IMR-90 (cell line): ENCODE measurements around the gene KANSL3. TPM values are rescaled to one million over a fixed set of nuclear protein-coding genes. Genes with fewer than 3 reads are reported as not detected.

Source experiments
- ATAC-seq: fragments of 200-7000 bp; cut with Tn5 transposase; 2 replicates; pipeline ENCODE4 v1.9.1; 2020; ENCODE audit warnings: low read depth, mild to moderate bottlenecking, moderate library complexity
- BruUV-seq: library from RNA; stranded (reverse); fragments of 400-500 nt; replicated peaks from 2 replicates; lab custom pipeline; 2021; lab: Mats Ljungman, UMichigan
- CTCF ChIA-PET: fragments of 300-600 bp; formaldehyde crosslinking; extraction: SDS; loops from one replicate; lab custom pipeline; 2021; ENCODE audit warnings: antibody characterized with exemption; lab: Yijun Ruan, JAX
- POLR2A ChIA-PET: fragments of 300-600 bp; sonication (Branson Sonifier 250); formaldehyde crosslinking; loops from one replicate; lab custom pipeline; 2022; ENCODE audit warnings: antibody characterized with exemption; ENCODE audit not compliant: unreplicated experiment; lab: Charles Lee
- DNase-seq: peaks from one replicate; pipeline ENCODE4 v3.0.0; 2013
- H2AFZ ChIP-seq: replicated peaks from 2 replicates; pipeline ENCODE3; 2013; ENCODE audit warnings: low read length, mild to moderate bottlenecking; ENCODE audit not compliant: poor library complexity
- H2AK5ac ChIP-seq: 2 replicates; pipeline ENCODE4 v1.6.1; 2013; ENCODE audit warnings: low read depth, low read length, inconsistent platforms
- H2AK9ac ChIP-seq: replicated peaks from 2 replicates; pipeline ENCODE3; 2013; ENCODE audit warnings: mild to moderate bottlenecking, low read depth, low read length, moderate library complexity; ENCODE audit not compliant: poor library complexity
- H2BK120ac ChIP-seq: 2 replicates; pipeline ENCODE4 v1.6.1; 2013; ENCODE audit warnings: low read depth, low read length, inconsistent platforms
- H2BK15ac ChIP-seq: 3 replicates; pipeline ENCODE4 v1.6.1; 2013; ENCODE audit warnings: low read depth, low read length, inconsistent platforms
- H2BK20ac ChIP-seq: 2 replicates; pipeline ENCODE4 v1.6.1; 2013; ENCODE audit warnings: low read depth, mild to moderate bottlenecking, inconsistent platforms, low read length, moderate library complexity
- H2BK5ac ChIP-seq: 2 replicates; pipeline ENCODE4 v1.6.1; 2013; ENCODE audit warnings: mild to moderate bottlenecking, low read depth, low read length, inconsistent platforms; ENCODE audit not compliant: poor library complexity, severe bottlenecking
- H3K14ac ChIP-seq: replicated peaks from 2 replicates; pipeline ENCODE4 v1.6.1; 2013; ENCODE audit warnings: low read depth, low read length, inconsistent platforms
- H3K18ac ChIP-seq: 2 replicates; pipeline ENCODE4 v1.6.1; 2013; ENCODE audit warnings: low read depth, low read length, control low read depth
- H3K23ac ChIP-seq: 2 replicates; pipeline ENCODE4 v1.6.1; 2013; ENCODE audit warnings: low read depth, low read length, inconsistent platforms
- H3K27ac ChIP-seq: 2 replicates; pipeline ENCODE4 v1.5.1; 2013; ENCODE audit warnings: mild to moderate bottlenecking, control low read depth, low read length; ENCODE audit not compliant: insufficient read depth
- H3K27me3 ChIP-seq: 2 replicates; pipeline ENCODE4 v1.6.1; 2013; ENCODE audit warnings: low read length; ENCODE audit not compliant: control insufficient read depth, insufficient read depth
- H3K36me3 ChIP-seq: 2 replicates; pipeline ENCODE4 v1.6.1; 2013; ENCODE audit warnings: low read length, mixed read lengths; ENCODE audit not compliant: control insufficient read depth, insufficient read depth
- H3K4ac ChIP-seq: 2 replicates; pipeline ENCODE4 v1.6.1; 2013; ENCODE audit warnings: low read depth, low read length, inconsistent platforms
- H3K4me1 ChIP-seq: 2 replicates; pipeline ENCODE4 v1.6.1; 2013; ENCODE audit warnings: low read length, mixed read lengths; ENCODE audit not compliant: control insufficient read depth, insufficient read depth
- H3K4me2 ChIP-seq: 2 replicates; pipeline ENCODE4 v1.6.1; 2013; ENCODE audit warnings: low read depth, mild to moderate bottlenecking, control low read depth, low read length, moderate library complexity
- H3K4me3 ChIP-seq: 2 replicates; pipeline ENCODE4 v1.5.1; 2013; ENCODE audit warnings: low read depth, mild to moderate bottlenecking, control low read depth, low read length, moderate library complexity; ENCODE audit not compliant: insufficient read depth
- H3K56ac ChIP-seq: 2 replicates; pipeline ENCODE4 v1.6.1; 2013; ENCODE audit warnings: low read length, inconsistent platforms; ENCODE audit not compliant: insufficient read depth; ENCODE audit errors: extremely low read depth
- H3K79me1 ChIP-seq, 2 experiments: 2 replicates each; pipeline ENCODE4 v1.6.1; 2013; ENCODE audit warnings: low read length in 2 of 2, inconsistent platforms in 1 of 2, low read depth in 1 of 2
- H3K9ac ChIP-seq: 2 replicates; pipeline ENCODE4 v1.6.1; 2013; ENCODE audit warnings: low read depth, low read length, control low read depth
- H3K9me1 ChIP-seq: 2 replicates; pipeline ENCODE4 v1.6.1; 2013; ENCODE audit warnings: low read length, inconsistent platforms; ENCODE audit not compliant: insufficient read depth
- H3K9me3 ChIP-seq: 2 replicates; pipeline ENCODE4 v1.6.1; 2013; ENCODE audit warnings: low read length; ENCODE audit not compliant: control insufficient read depth, insufficient read depth
- H4K20me1 ChIP-seq: 2 replicates; pipeline ENCODE4 v1.6.1; 2013; ENCODE audit warnings: low read length, inconsistent platforms; ENCODE audit not compliant: insufficient read depth
- H4K5ac ChIP-seq: 2 replicates; pipeline ENCODE4 v1.6.1; 2013; ENCODE audit warnings: mild to moderate bottlenecking, low read depth, low read length, control low read depth
- H4K8ac ChIP-seq, 2 experiments: 2 replicates each; pipeline ENCODE4 v1.6.1; 2013; ENCODE audit warnings: low read depth in 2 of 2, low read length in 2 of 2, control low read depth in 1 of 2, inconsistent platforms in 1 of 2
- H4K91ac ChIP-seq: 2 replicates; pipeline ENCODE4 v1.6.1; 2013; ENCODE audit warnings: low read depth, low read length, inconsistent platforms; ENCODE audit not compliant: insufficient read depth
- BHLHE40 ChIP-seq: fragments of 150-350 bp; IDR thresholded peaks from 2 replicates; pipeline ENCODE4 v1.6.1; 2016; ENCODE audit warnings: mild to moderate bottlenecking, low read depth, low read length
- CEBPB ChIP-seq: IDR thresholded peaks from 2 replicates; pipeline ENCODE4 v1.6.1; 2012; ENCODE audit warnings: low read depth, low read length, improper control_type of control experiment
- CHD1 ChIP-seq: IDR thresholded peaks from 2 replicates; pipeline ENCODE4 v1.6.1; 2012; ENCODE audit warnings: low read depth, low read length, improper control_type of control experiment
- MAZ ChIP-seq: IDR thresholded peaks from 2 replicates; pipeline ENCODE4 v1.6.1; 2012; ENCODE audit warnings: low read depth, mild to moderate bottlenecking, low read length, improper control_type of control experiment, moderate library complexity, borderline replicate concordance
- NFE2L2 ChIP-seq: fragments of 150-350 bp; IDR thresholded peaks from 2 replicates; pipeline ENCODE4 v1.6.1; 2016; ENCODE audit warnings: low read depth, mild to moderate bottlenecking, low read length
- POLR2A ChIP-seq: IDR thresholded peaks from 2 replicates; pipeline ENCODE4 v1.6.1; 2012; ENCODE audit warnings: mild to moderate bottlenecking, low read depth, low read length
- RCOR1 ChIP-seq: IDR thresholded peaks from 2 replicates; pipeline ENCODE4 v1.6.1; 2012; ENCODE audit warnings: mild to moderate bottlenecking, low read length, improper control_type of control experiment; ENCODE audit not compliant: insufficient replicate concordance
- SMC3 ChIP-seq: fragments of 150-350 bp; IDR thresholded peaks from 2 replicates; pipeline ENCODE4 v1.6.1; 2016; ENCODE audit warnings: low read depth, mild to moderate bottlenecking, antibody characterized with exemption, low read length, moderate library complexity
- WGBS, 2 experiments: methylation state at CpG; one replicate each; pipeline versions ENCODE4 v1.1.5 to v1.1.7; 2013; ENCODE audit warnings: missing lambda C conversion rate in 2 of 2; ENCODE audit not compliant: insufficient read length in 1 of 2; ENCODE audit errors: extremely low coverage in 2 of 2; 5-methylcytosine and 5-hydroxymethylcytosine counted together
- dilution Hi-C: fragments of 300-500 bp; cut with HindIII; formaldehyde crosslinking; loops from one replicate; pipeline ENCODE4 v1.14.3; 2018; ENCODE audit warnings: low sequenced_read_pairs; ENCODE audit not compliant: unreplicated experiment
- in situ Hi-C: fragments of 300-500 bp; cut with MboI; formaldehyde crosslinking; loops from 3 replicates; pipeline ENCODE4 v1.14.3; 2019; ENCODE audit warnings: low sequenced_read_pairs, inconsistent platforms, mixed read lengths
- intact Hi-C: fragments of 100-400 bp; cut with micrococcal nuclease; formaldehyde crosslinking; loops from 2 replicates; pipeline ENCODE4 v1.10.0; 2022
- polyA plus RNA-seq, 3 experiments: library from polyadenylated mRNA; depleted of rRNA; stranded (reverse); fragments of >200 nt; gene quantifications; 2 replicates each; pipeline ENCODE4 v1.2.3, GENCODE V29; 2012; ENCODE audit warnings: low replicate concordance in 1 of 3
- total RNA-seq: library from RNA; depleted of rRNA; stranded (reverse); fragments of >200 nt; gene quantifications from 2 replicates; pipeline ENCODE4 v1.2.3, GENCODE V29; 2012
- TF ChIP-seq, protein P1 (sequence below): fragments of 150-350 bp; IDR thresholded peaks from 2 replicates; pipeline ENCODE4 v1.6.1; 2017; ENCODE audit warnings: mild to moderate bottlenecking, antibody characterized with exemption, low read length, low read depth

Gene KANSL3
- total and polyA plus RNA-seq, 2 of the 4 experiments (the other 2 are of a cell fraction), result 22.2 to 26.3 TPM

DNA sequence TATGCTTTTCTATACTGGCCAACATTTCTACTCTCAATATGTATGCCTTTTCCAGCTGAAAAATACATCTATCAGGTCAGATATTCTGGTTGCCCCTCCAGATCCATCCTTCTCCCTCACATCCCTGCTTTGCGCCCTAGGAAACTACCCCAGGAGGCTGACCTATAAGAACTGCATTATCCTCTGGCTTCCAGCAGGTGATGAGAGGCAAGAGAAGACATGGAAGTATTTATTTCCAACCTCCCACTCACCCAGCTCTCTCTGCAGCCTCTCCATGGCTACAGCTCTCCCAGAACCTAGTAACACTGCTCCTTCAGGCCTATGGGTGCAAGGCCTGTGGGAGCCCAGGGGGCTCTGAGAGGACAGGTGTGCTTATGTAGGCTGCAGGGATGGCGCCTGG, 58.7 kb downstream of the KANSL3 start:
- no peak for ATAC-seq
- H2BK5ac ChIP-seq, result no peak overlapping the region
- no peak for TF ChIP-seq CEBPB
- TF ChIP-seq, protein P1, sequence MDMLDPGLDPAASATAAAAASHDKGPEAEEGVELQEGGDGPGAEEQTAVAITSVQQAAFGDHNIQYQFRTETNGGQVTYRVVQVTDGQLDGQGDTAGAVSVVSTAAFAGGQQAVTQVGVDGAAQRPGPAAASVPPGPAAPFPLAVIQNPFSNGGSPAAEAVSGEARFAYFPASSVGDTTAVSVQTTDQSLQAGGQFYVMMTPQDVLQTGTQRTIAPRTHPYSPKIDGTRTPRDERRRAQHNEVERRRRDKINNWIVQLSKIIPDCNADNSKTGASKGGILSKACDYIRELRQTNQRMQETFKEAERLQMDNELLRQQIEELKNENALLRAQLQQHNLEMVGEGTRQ, result no peak
- TF ChIP-seq BHLHE40, result no peak
- no peak for TF ChIP-seq NFE2L2
- TF ChIP-seq CHD1, result no peak
- TF ChIP-seq MAZ, result no peak
- TF ChIP-seq SMC3, result no peak
- TF ChIP-seq RCOR1, result no peak
- TF ChIP-seq POLR2A, result no peak
- H3K27ac ChIP-seq, result no peak overlapping the region
- ChIA-PET POLR2A (no interaction called here), CTCF (interaction anchor here (1.0 kb wide), 1 partner anchor 24 kb away, joined by 3 read pairs; no protein-coding TSS in a partner anchor)
- no peak overlapping the region for H4K91ac ChIP-seq
- H2BK20ac ChIP-seq, result no peak overlapping the region
- in situ Hi-C loops (no loop called here), dilution Hi-C loops (no loop called here), intact Hi-C loops (no loop called here)
- no peak overlapping the region for H3K14ac ChIP-seq
- no peak overlapping the region for H2AFZ ChIP-seq
- H3K9me1 ChIP-seq, result peaks cover 3% of the 10 kb centered on the region; the same call in 1 of the 2 replicates
- H3K18ac ChIP-seq, result no peak overlapping the region
- no peak overlapping the region for H2AK5ac ChIP-seq
- H4K5ac ChIP-seq, result no peak overlapping the region
- no peak overlapping the region for H3K4me2 ChIP-seq
- H2AK9ac ChIP-seq, result no peak overlapping the region
- BruUV-seq, result no TSS peak
- H4K20me1 ChIP-seq, result no peaks in the 10 kb centered on the region
- no peak overlapping the region for H3K56ac ChIP-seq
- whole genome bisulfite sequencing, 2 experiments, result no CpG with 5 or more reads among the region's 2 CpGs
- H3K4me1 ChIP-seq, result no peaks in the 10 kb centered on the region
- H3K79me1 ChIP-seq, result no peaks in the 10 kb centered on the region
- H2BK120ac ChIP-seq, result no peak overlapping the region
- no peaks in the 10 kb centered on the region for H3K9me3 ChIP-seq
- H3K23ac ChIP-seq, result no peak overlapping the region
- H3K4ac ChIP-seq, result no peak overlapping the region
- no peaks in the 10 kb centered on the region for H3K27me3 ChIP-seq
- no peak for DNase-seq
- H3K36me3 ChIP-seq, result no peaks in the 10 kb centered on the region
- no peak overlapping the region for H3K9ac ChIP-seq
- H3K4me3 ChIP-seq, result no peak overlapping the region
- H2BK15ac ChIP-seq, result no peak overlapping the region
- H4K8ac ChIP-seq, result no peak overlapping the region
